Endothelial cell of umbilical vein (primary cell): Measurements from ENCODE around the gene CBY2.

Experiments
- CTCF ChIP-seq, 2 donors: IDR thresholded peaks; 1 replicate in 1 of 2; 2 replicates in 1 of 2; pipeline ENCODE4 v1.5.1; 2011; ENCODE audit warnings: low read length in 2 of 2, mild to moderate bottlenecking in 2 of 2, moderate library complexity in 2 of 2, control low read depth in 1 of 2, inconsistent platforms in 1 of 2, low read depth in 1 of 2; ENCODE audit not compliant: insufficient read depth in 1 of 2; ENCODE audit errors: extremely low read depth in 1 of 2
- EZH2 ChIP-seq: IDR thresholded peaks from 2 replicates; pipeline ENCODE4 v1.6.1; 2012; ENCODE audit warnings: borderline replicate concordance, low read depth, mild to moderate bottlenecking, moderate library complexity, low read length, inconsistent platforms; ENCODE audit not compliant: severe bottlenecking
- FOS ChIP-seq: IDR thresholded peaks from 2 replicates; pipeline ENCODE4 v1.6.1; 2011; ENCODE audit warnings: mild to moderate bottlenecking, low read length, moderate library complexity, borderline replicate concordance; ENCODE audit not compliant: insufficient read depth
- GATA2 ChIP-seq: IDR thresholded peaks from 2 replicates; pipeline ENCODE4 v1.7.0; 2011; ENCODE audit warnings: low read depth, mild to moderate bottlenecking, moderate library complexity, mixed read lengths, low read length; ENCODE audit not compliant: insufficient read length, insufficient read depth
- JUN ChIP-seq: IDR thresholded peaks from 2 replicates; pipeline ENCODE4 v1.6.1; 2011; ENCODE audit warnings: borderline replicate concordance, low read depth; ENCODE audit not compliant: insufficient read length, insufficient read depth
- MAX ChIP-seq: IDR thresholded peaks from 2 replicates; pipeline ENCODE4 v1.6.1; 2011; ENCODE audit not compliant: insufficient read depth, insufficient read length
- MYC ChIP-seq: IDR thresholded peaks from one replicate; pipeline ENCODE4 v1.6.1; 2011; ENCODE audit warnings: mild to moderate bottlenecking, low read depth, low read length
- POLR2A ChIP-seq: IDR thresholded peaks from 2 replicates; pipeline ENCODE4 v1.6.1; 2012; ENCODE audit warnings: low read depth, mild to moderate bottlenecking, control low read depth, low read length
- POLR2AphosphoS5 ChIP-seq: IDR thresholded peaks from 2 replicates; pipeline ENCODE4 v1.6.1; 2012; ENCODE audit warnings: low read depth, mild to moderate bottlenecking, control low read depth, low read length, moderate library complexity; ENCODE audit not compliant: insufficient read depth

GRCh38 chr13:45691251-45691650, 10.9 kb upstream of the CBY2 start:
- TF ChIP-seq CTCF (IDR thresholded peaks at IDR 0.05; ENCODE audit: extremely low read depth in 1 of 2, insufficient read depth in 1 of 2, low read depth in 1 of 2, low read length in 2 of 2) (no peak), EZH2 (no peak), POLR2AphosphoS5 (no peak), POLR2A (no peak), MAX (no peak), JUN (no peak), FOS (no peak), MYC (no peak), GATA2 (no peak)
